Activated CD4-positive, alpha-beta T cell treated with anti-CD3 and anti-CD28 coated beads for 36 hours (primary cell): Measurements from ENCODE around the gene LIPG. TPM values are rescaled to one million over a fixed set of nuclear protein-coding genes. Genes with fewer than 3 reads are reported as not detected.

ENCODE experiments used
- ATAC-seq: fragments of 200-7000 bp; cut with Tn5 transposase; one replicate; pipeline ENCODE4 v1.10.0; 2021; ENCODE audit warnings: mild to moderate bottlenecking, moderate library complexity
- CTCF ChIA-PET: fragments of 350-600 bp; sonication (Branson Sonifier 250); formaldehyde crosslinking; loops from one replicate; lab custom pipeline; 2021; ENCODE audit warnings: antibody characterized with exemption; lab: Charles Lee
- POLR2A ChIA-PET: fragments of 350-600 bp; sonication (Branson Sonifier 250); formaldehyde crosslinking; loops from one replicate; lab custom pipeline; 2021; ENCODE audit warnings: antibody characterized with exemption, inconsistent platforms; lab: Charles Lee
- DNase-seq: peaks from one replicate; pipeline ENCODE4 v3.0.0-alpha.2; 2020
- H3K27ac Mint-ChIP-seq: one replicate; pipeline ENCODE4 v1.8.0; 2021; ENCODE audit warnings: mixed read lengths
- H3K27me3 Mint-ChIP-seq: one replicate; pipeline ENCODE4 v1.8.0; 2021; ENCODE audit warnings: mixed read lengths
- H3K36me3 Mint-ChIP-seq: one replicate; pipeline ENCODE4 v1.8.0; 2021; ENCODE audit warnings: low read depth, mixed read lengths
- H3K4me1 Mint-ChIP-seq: one replicate; pipeline ENCODE4 v1.8.0; 2021; ENCODE audit warnings: mixed read lengths
- H3K4me3 Mint-ChIP-seq: one replicate; pipeline ENCODE4 v1.8.0; 2021; ENCODE audit warnings: mild to moderate bottlenecking, moderate library complexity, mixed read lengths
- H3K9me3 Mint-ChIP-seq: one replicate; pipeline ENCODE4 v1.8.0; 2021; ENCODE audit warnings: low read depth, mixed read lengths
- intact Hi-C, 2 experiments: fragments of 100-400 bp; cut with DNase I in 1 of 2; cut with micrococcal nuclease in 1 of 2; formaldehyde crosslinking; loops; one replicate each; pipeline versions ENCODE4 v1.14.2 to v1.15.1; 2022 to 2024; cut with DNase I, micrococcal nuclease
- total RNA-seq, 2 experiments: library from RNA; stranded (reverse); gene quantifications; one replicate each; pipeline ENCODE4 v1.2.3, GENCODE V29; 2021

Gene LIPG
- total RNA-seq, 2 experiments from 2014 or later: 0.71 to 0.79 TPM

DNA sequence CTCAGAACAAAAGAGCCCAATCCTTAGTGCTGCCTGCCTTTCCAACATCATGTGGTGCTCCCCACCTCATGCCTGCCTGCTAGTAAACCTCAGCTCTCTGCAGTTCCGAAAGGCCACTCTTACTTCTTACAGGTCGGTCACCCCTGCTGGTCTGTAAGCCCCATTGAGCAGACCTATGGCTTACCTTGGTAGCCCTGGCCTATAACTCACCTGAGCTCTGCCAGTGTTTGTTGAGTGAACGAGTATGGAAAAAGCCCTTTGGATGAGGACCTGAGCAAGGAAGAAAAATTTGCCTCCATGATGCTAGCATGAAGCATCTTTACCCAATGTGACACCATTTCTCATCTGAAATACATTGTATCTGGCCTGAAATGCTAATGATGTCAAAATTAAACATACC is 83.3 kb downstream of the LIPG start:
- Mint-ChIP-seq H3K9me3 (no peaks in the 10 kb centered on the region), H3K36me3 (no peaks in the 10 kb centered on the region), H3K4me3 (no peak overlapping the region), H3K27ac (no peak overlapping the region), H3K27me3 (peaks cover 6% of the 10 kb centered on the region), H3K4me1 (no peaks in the 10 kb centered on the region)
- DNase-seq (no peak), ATAC-seq (no peak)
- ChIA-PET POLR2A (no interaction called here), CTCF (no interaction called here)
- intact Hi-C loops: no loop called here

DNA sequence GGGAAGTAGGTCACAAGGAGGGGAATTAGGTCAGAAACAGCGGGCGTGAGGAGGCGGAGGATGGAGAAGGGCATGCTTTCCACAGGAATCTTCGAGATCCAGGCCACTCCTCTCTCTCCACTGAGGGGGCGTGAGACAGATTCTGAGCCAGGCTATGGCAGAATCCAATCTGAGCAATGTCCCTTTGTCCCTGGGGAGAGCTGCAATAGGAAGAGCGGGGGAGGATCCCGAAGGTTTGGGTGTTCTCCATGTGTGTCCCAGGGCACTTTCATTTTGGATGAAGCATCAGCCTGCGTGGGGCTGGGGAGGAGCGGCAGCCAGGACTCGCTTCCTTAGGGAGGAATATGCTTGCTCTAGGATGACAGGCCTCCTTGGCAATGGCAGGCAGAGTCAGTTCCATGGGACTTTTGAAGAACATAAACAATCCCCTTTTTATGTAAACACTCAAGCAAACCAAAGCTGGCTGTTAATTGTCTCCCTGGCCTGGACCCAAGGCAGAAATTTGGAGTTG is 84.0 kb downstream of the LIPG start:
- CTCF ChIA-PET: no interaction called here
- Mint-ChIP-seq H3K4me1 (no peaks in the 10 kb centered on the region), H3K9me3 (no peaks in the 10 kb centered on the region), H3K4me3 (no peak overlapping the region), H3K27me3 (peaks cover 6% of the 10 kb centered on the region), H3K27ac (no peak overlapping the region), H3K36me3 (no peaks in the 10 kb centered on the region)
- no peak for ATAC-seq
- intact Hi-C loops: no loop called here
- DNase-seq: no peak
- POLR2A ChIA-PET: no interaction called here

DNA sequence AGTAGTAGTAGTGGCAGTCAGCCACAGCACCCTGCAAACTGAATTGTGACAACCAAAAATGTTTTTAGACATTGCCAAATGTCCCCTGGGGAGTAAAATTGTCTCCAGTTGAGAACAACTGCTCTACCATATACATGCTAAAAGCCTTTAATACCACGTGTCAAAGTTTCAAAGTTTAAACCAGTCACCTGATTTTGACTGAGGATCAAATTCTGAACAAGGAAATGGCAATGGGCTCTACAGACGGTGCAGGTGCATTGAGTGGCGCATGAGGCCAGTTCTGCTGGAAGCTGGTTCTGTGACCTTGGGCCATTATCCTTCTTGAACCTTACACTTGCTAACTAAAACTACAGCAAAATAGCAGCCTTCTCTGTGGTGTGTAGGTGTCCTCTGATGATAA is 85.0 kb downstream of the LIPG start:
- DNase-seq (no peak), ATAC-seq (no peak)
- ChIA-PET POLR2A (no interaction called here), CTCF (no interaction called here)
- Mint-ChIP-seq H3K4me3 (no peak overlapping the region), H3K27ac (no peak overlapping the region), H3K9me3 (no peaks in the 10 kb centered on the region), H3K36me3 (no peaks in the 10 kb centered on the region), H3K4me1 (no peaks in the 10 kb centered on the region), H3K27me3 (peaks cover 3% of the 10 kb centered on the region)
- intact Hi-C loops: no loop called here

DNA sequence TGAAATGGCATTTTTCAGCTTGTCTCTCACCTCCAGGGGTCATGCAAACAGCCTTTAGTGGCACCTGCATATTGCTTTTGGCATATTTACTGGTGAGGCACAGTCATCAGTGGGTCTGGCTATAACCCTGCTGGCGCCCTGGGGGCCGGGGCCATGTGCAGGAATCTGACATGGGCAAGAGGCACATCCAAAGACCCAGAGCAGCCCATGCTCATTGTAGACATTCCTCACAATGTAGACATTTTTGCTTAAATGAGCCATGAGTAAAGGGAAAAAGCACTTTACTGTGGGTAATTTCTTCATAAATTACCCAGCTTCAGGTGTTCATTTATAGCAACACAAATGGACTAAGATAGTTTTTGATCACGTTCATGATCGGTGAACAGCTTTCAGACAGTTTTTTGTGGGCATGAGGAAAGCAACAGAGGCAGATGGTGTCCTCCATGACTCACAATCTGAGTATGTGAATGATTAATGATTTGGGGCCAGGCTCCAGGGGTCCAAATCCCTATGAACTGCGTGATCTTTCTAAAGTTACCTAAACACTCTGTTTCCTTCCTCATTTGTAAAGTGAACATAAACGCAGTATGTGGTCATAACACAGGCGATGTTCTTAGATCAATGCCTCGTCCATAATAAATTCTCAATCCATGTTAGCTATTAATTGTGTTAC is 85.8 kb downstream of the LIPG start:
- no peak overlapping the region for H3K27ac Mint-ChIP-seq
- H3K4me1 Mint-ChIP-seq: no peaks in the 10 kb centered on the region
- DNase-seq (no peak), ATAC-seq (no peak)
- ChIA-PET CTCF (interaction anchor here (0.8 kb wide), 1 partner anchor 653 kb away, joined by 3 read pairs; no protein-coding TSS in a partner anchor), POLR2A (no interaction called here)
- intact Hi-C loops: no loop called here
- H3K4me3 Mint-ChIP-seq: no peak overlapping the region
- H3K9me3 Mint-ChIP-seq: no peaks in the 10 kb centered on the region
- no peaks in the 10 kb centered on the region for H3K36me3 Mint-ChIP-seq
- peaks cover 3% of the 10 kb centered on the region for H3K27me3 Mint-ChIP-seq

DNA sequence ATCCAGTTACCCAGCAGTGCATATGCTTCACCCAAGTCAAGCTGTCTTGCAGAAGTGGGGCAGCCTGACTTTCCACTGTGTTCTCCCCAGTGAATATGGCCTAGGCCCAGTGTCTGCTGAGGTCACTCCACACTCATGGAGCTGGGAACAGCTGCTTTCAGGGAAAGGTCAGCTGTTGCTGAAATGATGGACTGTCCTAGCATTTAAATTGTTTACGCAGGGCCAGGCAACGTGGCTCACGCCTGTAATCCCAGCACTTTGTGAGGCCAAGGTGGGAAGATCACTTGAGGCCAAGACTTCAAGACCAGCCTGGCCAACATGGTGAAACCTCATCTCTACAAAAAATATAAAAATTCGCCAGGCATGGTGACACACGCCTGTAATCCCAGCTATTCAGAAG is 86.5 kb downstream of the LIPG start:
- intact Hi-C loops: no loop called here
- ChIA-PET CTCF (interaction anchor here (0.6 to 0.8 kb wide), 2 partner anchors 282 to 654 kb away, joined by 3 read pairs; no protein-coding TSS in a partner anchor), POLR2A (no interaction called here)
- Mint-ChIP-seq H3K27ac (no peak overlapping the region), H3K4me1 (peaks cover 5% of the 10 kb centered on the region), H3K27me3 (peaks cover 3% of the 10 kb centered on the region), H3K36me3 (no peaks in the 10 kb centered on the region), H3K4me3 (no peak overlapping the region), H3K9me3 (no peaks in the 10 kb centered on the region)
- DNase-seq: no peak
- no peak for ATAC-seq

Other genes starting within 250 kb of the LIPG start
- gene DYM, start 101.4 kb upstream of the LIPG start, total RNA-seq: 10 to 100 TPM; 66.1 to 67.3 TPM
- gene C18orf32, start 74.8 kb upstream of the LIPG start, total RNA-seq: 10 to 100 TPM; 12.7 to 20.0 TPM
- 1,000 to 10,000 TPM; 2,340 to 2,373 TPM for gene RPL17, start 69.6 kb upstream of the LIPG start, total RNA-seq